Measurements from ENCODE around the gene KRT81. TPM values are rescaled to one million over a fixed set of nuclear protein-coding genes. Genes with fewer than 3 reads are reported as not detected.
"Not testable (repeated sequence)": the region's sequence is repeated elsewhere in the genome, so short reads cannot be mapped to it uniquely, and the experiment has no call there.

The KRT81 gene
- total and polyA plus RNA-seq, 8 donors, result 0.22 to 0.76 (median 0.52) TPM; not detected in 4

GRCh38 chr12:52258335-52258901 lies 32.9 kb downstream of the KRT81 start:
- Histone ChIP-seq H3K9me3 (no peaks in the 10 kb centered on the region), H3K4me1 (peaks cover 0 to 11% (median 0%) of the 10 kb centered on the region in 3 donors), H3K4me3 (no peak overlapping the region), H3K36me3 (no peaks in the 10 kb centered on the region), H3K27ac (no peak overlapping the region), H3K27me3 (no peaks in the 10 kb centered on the region)
- ATAC-seq, result peak in 2 of 4 donors; percentile 7 to 26
- 50 to 55% methylated on average over 55 to 72 of the region's 72 CpGs for WGBS, 2 donors
- DNase-seq, result peak in 1 of 6 donors; percentile 65
- TF ChIP-seq CTCF (IDR thresholded peaks at IDR 0.05), result no peak
- no peak for FAIRE-seq
- intact Hi-C loops (cut with DNase I), result no loop called here

- H3K9me3 ChIP-seq; H3K4me3 ChIP-seq; H3K27ac ChIP-seq; intact Hi-C loops (cut with DNase I); ATAC-seq; H3K27me3 ChIP-seq; H3K36me3 ChIP-seq; H3K4me1 ChIP-seq; FAIRE-seq: not testable (repeated sequence)
- DNase-seq, result peak in 2 of 6 donors; percentile 6 to 35
- 77 to 78% methylated on average over 12 to 13 of the region's 13 CpGs for WGBS, 2 donors
Measured at GRCh38 chr12:52257922-52258321, 33.4 kb downstream of the KRT81 start.

GRCh38 chr12:52257074-52257551 lies 34.2 kb downstream of the KRT81 start:
- Histone ChIP-seq H3K36me3 (no peaks in the 10 kb centered on the region), H3K4me3 (no peak overlapping the region), H3K27ac (no peak overlapping the region), H3K4me1 (peaks cover 0 to 5% (median 0%) of the 10 kb centered on the region in 3 donors), H3K9me3 (no peaks in the 10 kb centered on the region), H3K27me3 (no peaks in the 10 kb centered on the region)
- FAIRE-seq, result no peak
- intact Hi-C loops (cut with DNase I), result no loop called here
- TF ChIP-seq CTCF (IDR thresholded peaks at IDR 0.05), result no peak
- ATAC-seq, result no peak
- peak in 1 of 6 donors; percentile 9 for DNase-seq
- 95 to 99% methylated on average over 4 of the region's 4 CpGs for WGBS, 2 donors

GRCh38 chr12:52256584-52256935 lies 34.8 kb downstream of the KRT81 start:
- Histone ChIP-seq H3K4me3 (no peak overlapping the region), H3K27me3 (no peaks in the 10 kb centered on the region), H3K27ac (no peak overlapping the region), H3K4me1 (peaks cover 0 to 5% (median 0%) of the 10 kb centered on the region in 3 donors), H3K36me3 (no peaks in the 10 kb centered on the region), H3K9me3 (no peaks in the 10 kb centered on the region)
- FAIRE-seq (no peak), ATAC-seq (no peak), DNase-seq (peak in 1 of 6 donors; percentile 9)
- intact Hi-C loops (cut with DNase I), result no loop called here
- TF ChIP-seq CTCF (IDR thresholded peaks at IDR 0.05), result no peak
- 44 to 59% methylated on average over 2 of the region's 2 CpGs for WGBS, 2 donors

GRCh38 chr12:52255926-52256583 lies 35.3 kb downstream of the KRT81 start:
- Histone ChIP-seq H3K9me3 (no peaks in the 10 kb centered on the region), H3K27ac (no peak overlapping the region), H3K36me3 (no peaks in the 10 kb centered on the region), H3K27me3 (no peaks in the 10 kb centered on the region), H3K4me1 (peaks cover 0 to 8% (median 0%) of the 10 kb centered on the region in 3 donors), H3K4me3 (no peak overlapping the region)
- DNase-seq (peak in 2 of 6 donors; percentile 2 to 9), ATAC-seq (no peak), FAIRE-seq (no peak)
- TF ChIP-seq CTCF (IDR thresholded peaks at IDR 0.05), result no peak
- intact Hi-C loops (cut with DNase I), result no loop called here
- WGBS, 2 donors, result 92 to 96% methylated on average over 9 of the region's 9 CpGs
